ENCODE data around the gene RAD51B.
A peak's percentile ranks its signal among the peaks of the same experiment; 100 is the strongest.

The RAD51B gene

GRCh38 chr14:67837011-67837624 lies 17.5 kb downstream of the RAD51B start:
- peak; percentile 78 for DNase-seq

GRCh38 chr14:67846029-67846610 lies 26.5 kb downstream of the RAD51B start:
- DNase-seq = no peak

DNA sequence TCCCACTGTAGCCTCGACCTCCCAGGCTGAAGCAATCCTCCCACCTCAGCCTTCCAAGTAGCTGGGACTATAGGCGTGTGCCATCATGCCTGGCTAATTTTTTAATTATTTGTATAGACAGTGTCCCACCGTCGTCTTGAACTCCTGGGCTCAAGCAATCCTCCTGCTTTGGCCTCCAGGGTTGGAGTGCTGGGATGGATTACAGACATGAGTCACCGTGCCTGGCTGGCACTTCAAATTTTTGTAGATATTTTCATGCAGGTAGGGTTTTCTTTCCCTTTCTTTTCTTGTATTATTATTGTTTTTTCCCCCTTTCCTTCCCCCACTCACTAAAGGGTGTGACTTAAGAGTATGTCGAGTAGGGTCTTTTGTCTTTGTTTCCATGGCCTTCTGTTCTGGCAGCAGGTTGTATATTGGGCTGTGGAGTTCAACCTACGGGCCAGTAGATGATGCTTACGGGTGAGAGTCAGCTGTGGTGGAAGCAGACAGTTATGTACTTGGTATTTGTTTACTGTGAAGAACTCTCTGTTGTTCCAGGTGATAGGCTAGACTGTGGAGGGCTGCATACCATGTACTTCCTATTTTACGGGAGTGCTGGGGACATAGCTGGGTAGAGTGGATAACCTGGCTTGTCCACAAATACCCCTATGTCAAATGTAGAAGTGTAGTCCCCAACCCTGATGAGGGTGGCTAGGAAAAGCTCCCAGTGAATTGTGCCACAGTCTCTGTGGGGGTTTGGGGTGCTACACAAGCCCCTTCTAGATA lies 30.7 kb downstream of the RAD51B start:
- DNase-seq = no peak

DNA sequence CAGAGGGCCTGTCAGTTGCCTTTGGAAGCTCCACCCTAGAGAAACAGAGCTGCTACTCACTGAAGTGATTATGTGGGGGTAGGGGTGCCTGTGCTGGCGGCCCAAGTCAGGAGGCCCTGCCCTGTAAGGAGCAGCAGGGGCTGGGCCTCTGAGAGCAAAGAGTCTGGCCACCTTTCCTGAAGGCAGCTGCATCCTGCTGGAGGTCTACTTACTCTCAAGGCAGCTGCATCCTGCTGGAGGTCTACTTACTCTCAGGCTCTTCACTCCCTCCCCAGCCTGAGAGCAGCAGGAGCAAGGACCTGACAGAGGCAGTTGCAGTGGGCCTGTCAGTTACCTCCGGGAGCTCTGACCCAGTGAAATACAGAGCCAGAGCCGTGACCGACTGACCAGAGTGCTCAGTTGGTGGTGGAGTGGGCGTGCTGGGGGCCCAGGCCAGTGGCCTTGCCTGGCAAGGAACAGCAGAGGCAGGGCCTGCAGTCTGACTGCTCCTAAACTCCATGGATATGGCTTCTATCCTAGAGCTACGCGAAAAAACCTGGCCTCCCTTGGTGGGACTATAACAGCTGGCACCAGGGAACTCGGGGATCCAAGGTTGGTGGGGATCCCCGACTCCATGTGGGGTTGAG lies 32.3 kb downstream of the RAD51B start:
- DNase-seq = no peak

- DNase-seq = no peak
Observed at GRCh38 chr14:67852926-67853604, 33.5 kb downstream of the RAD51B start.

DNA sequence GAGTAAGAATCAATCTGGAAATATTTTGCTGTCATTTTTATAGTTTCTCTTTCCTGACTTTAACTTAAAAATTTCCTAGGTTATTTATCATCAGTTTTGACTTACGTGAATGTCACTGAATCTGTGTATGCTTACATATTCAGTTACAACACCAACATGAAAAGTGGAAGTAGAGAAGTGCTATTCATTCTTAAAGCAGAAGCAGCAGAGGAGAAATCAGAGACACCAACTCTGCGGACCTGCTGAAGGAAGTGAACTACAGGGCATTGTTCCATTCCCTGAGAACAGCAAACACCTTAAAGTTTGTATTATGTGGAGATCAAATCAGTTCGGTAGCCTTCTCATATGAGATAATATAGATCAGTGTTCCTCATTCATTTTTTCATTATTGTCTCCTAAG lies 34.1 kb downstream of the RAD51B start:
- no peak for DNase-seq

DNA sequence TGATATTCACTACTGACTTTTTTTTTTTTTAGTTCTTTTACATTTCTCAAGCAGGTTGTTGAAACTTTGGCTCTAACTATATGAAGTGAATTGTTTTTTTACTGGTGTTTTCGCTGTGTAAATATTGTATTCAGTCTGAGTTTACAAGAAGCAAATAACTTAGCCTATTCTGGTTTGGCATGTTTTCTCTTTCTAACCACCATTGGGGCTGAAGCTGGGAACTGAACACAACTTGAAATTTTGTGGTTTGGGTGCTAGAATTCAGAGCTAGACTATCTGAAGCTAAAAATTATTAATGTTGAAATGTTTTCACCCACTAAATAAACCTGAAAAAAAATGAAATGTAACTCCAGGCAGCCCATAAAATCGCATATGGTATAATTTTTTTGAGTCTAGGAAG lies 37.2 kb downstream of the RAD51B start:
- peak; percentile 10 for DNase-seq

DNA sequence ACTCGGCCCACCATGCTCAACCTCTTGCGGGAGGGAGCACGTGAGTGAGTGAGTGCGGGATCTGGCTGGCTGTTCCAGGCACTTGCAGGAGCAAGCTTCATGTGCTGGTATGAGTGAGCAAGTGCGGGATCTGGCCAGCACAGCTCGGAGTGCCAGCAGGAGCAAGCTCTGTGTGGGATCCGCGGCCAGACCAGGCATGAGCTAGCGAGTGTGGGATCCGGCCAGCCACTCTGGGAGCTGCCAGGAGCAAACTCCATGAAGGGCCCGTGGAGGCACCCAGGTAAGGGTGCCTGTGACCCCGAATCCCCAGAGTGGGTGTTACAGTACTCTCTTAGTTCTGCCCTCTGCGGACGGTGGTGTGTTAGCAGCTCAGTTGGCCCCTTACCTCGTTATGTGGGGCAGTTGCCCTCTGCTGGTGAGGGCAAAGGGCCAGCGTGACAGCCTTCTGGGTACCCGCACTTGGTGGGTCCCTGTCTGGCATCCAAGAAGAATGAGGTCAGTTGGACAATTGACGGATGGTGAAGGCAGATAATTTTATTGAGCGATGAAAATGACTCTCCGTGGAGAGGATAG lies 38.3 kb downstream of the RAD51B start:
- DNase-seq = no peak

DNA sequence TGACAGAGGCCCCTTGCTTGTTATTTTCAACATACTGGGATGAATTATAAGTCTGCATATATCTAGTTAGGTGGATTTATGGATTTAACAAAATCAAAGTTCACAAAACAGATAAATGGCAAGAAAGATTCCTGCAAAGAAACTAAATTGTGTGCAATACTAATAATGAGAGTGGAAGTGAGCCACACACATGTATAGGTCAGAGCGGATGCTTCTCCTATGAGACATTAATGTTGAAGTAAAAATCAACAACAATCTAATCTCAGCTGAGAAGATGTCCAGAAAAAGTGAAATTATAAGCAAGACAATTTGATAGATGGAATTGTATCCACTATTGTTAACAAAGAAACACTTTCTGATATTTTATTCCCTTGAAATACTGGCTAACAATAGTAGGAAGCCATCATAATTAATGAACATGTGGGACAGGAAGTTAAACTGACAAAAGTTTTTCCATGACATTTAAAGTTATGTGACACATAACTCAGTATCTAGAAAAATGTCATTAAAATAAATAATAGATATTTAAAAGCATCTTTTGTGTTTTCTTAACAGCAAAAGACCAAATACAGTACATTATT lies 39.7 kb downstream of the RAD51B start:
- no peak for DNase-seq

DNA sequence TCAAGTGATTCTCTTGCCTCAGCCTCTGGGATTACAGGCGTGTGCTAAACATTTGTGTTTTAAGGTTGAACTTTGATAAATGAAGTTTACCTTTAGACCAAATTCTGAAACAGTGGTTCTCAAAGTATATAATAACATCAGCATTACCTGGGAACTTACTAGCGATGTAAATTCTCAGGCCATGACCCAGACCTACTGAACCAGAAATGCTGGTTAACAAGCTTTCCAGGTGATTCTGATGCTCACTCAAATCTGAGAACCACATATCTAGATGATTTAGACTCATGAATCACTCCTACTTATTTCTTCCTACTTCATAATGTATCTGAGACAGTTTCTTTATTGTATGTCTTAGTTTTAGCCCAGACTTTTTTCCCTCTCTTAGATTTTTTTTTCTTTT lies 43.6 kb downstream of the RAD51B start:
- no peak for DNase-seq

GRCh38 chr14:67875175-67876006 lies 55.8 kb downstream of the RAD51B start:
- peak; percentile 24 for DNase-seq

- no peak for DNase-seq
Observed at GRCh38 chr14:67879026-67879425, 59.4 kb downstream of the RAD51B start.

- DNase-seq = peak; percentile 6
Observed at GRCh38 chr14:67881225-67881624, 61.6 kb downstream of the RAD51B start.

GRCh38 chr14:67882986-67883555 lies 63.5 kb downstream of the RAD51B start:
- no peak for DNase-seq

DNA sequence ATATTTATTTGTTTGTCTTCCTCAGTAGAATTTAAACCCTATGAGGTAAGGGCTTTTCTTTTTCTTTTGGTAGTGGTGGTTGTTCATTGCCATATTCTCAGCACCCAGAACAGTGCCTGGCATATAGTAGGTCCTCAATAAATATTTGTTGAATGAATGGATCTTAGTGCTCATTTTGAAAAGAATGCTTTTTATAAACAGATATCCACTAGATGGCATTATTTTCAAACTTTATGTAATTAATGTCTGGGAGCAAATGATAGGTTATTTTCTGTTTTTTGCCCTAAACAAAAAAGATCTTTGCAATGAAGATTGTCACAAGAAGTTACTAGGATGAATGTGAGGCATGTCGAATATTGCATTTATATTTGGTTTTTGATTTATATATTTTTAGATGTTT lies 64.1 kb downstream of the RAD51B start:
- DNase-seq = no peak

- no peak for DNase-seq
Observed at GRCh38 chr14:67886191-67886590, 66.6 kb downstream of the RAD51B start.

- DNase-seq = no peak
Observed at GRCh38 chr14:67887478-67887877, 67.9 kb downstream of the RAD51B start.

GRCh38 chr14:67889455-67889854 lies 69.9 kb downstream of the RAD51B start:
- no peak for DNase-seq

DNA sequence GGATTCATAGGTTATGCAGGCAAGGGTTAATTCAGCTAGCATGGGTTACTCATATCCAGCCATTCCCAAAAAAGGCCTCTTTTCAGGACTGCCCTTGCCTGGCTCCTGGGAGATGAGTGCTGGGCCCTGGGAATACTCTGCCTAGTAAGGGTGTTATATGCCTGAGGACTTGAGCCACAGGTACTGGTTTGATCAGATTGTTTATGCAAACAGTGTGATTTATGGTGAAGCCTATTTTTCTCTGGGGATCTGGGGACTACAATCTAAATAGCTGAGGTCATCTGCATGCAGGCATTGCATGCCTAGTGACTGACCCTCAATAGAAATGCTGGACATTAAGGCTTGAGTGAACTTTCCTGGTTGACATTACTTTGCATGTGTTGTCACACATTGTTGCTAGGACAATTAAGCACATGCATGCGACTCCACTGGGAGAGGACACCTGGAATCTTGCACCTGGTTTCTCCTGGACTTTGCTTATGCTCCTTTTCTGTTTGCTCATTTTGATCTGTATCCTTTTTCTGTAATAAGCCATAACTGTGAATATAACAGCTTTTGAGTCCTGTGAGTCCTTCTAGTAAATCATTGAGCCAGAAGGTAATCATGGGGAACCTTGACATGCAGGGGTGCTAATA lies 73.0 kb downstream of the RAD51B start:
- no peak for DNase-seq

GRCh38 chr14:67900231-67900630 lies 80.7 kb downstream of the RAD51B start:
- DNase-seq = no peak
